Measurements from ENCODE around the gene ATG7.

DNA sequence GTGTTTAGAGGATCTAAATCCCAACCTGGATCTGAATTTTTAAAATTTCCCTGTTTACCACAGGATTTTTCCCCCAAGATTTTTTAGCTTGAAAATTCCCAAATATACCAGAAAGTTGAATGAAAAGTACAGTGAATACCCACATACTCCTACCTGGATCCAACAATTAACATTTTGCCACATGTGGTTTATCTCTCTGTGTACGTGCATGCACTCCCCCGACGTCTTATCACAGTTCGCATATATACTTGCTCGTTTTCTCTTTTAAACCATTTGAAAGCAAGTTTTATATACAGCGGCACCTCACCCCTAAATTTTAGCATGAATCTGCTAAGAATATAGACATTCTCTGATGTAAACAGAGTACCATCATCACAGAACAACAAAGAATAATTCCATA, 165.3 kb downstream of the ATG7 start:
- TF ChIP-seq, protein P1, sequence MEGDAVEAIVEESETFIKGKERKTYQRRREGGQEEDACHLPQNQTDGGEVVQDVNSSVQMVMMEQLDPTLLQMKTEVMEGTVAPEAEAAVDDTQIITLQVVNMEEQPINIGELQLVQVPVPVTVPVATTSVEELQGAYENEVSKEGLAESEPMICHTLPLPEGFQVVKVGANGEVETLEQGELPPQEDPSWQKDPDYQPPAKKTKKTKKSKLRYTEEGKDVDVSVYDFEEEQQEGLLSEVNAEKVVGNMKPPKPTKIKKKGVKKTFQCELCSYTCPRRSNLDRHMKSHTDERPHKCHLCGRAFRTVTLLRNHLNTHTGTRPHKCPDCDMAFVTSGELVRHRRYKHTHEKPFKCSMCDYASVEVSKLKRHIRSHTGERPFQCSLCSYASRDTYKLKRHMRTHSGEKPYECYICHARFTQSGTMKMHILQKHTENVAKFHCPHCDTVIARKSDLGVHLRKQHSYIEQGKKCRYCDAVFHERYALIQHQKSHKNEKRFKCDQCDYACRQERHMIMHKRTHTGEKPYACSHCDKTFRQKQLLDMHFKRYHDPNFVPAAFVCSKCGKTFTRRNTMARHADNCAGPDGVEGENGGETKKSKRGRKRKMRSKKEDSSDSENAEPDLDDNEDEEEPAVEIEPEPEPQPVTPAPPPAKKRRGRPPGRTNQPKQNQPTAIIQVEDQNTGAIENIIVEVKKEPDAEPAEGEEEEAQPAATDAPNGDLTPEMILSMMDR (conservative IDR thresholded peaks at IDR 0.05) = no peak
- no peak for TF ChIP-seq EZH2 (IDR thresholded peaks at IDR 0.05; ENCODE audit: low read depth)

Data from PC-9 (cell line).